K562 (cell line): ENCODE measurements around the gene NGDN. TPM values are rescaled to one million over a fixed set of nuclear protein-coding genes. Genes with fewer than 3 reads are reported as not detected.

ENCODE experiments used
- ATAC-seq: fragments of 200-7000 bp; cut with Tn5 transposase; 3 replicates; pipeline ENCODE4 v1.9.1; 2020; ENCODE audit warnings: moderate library complexity
- BruUV-seq: library from RNA; stranded (reverse); fragments of 400-500 nt; replicated peaks from 2 replicates; lab custom pipeline; 2021; lab: Mats Ljungman, UMichigan
- CTCF ChIA-PET: fragments of 300-600 bp; formaldehyde crosslinking; extraction: SDS; loops from one replicate; lab custom pipeline; 2021; ENCODE audit warnings: low intra/inter-chr PET ratio; lab: Yijun Ruan, JAX
- POLR2A ChIA-PET: fragments of 300-600, 350-650 bp; sonication (Branson Sonifier 250); formaldehyde crosslinking; extraction: SDS; loops from one replicate; lab custom pipeline; 2021; ENCODE audit warnings: antibody characterized with exemption, inconsistent platforms; lab: Yijun Ruan, JAX
- DNase-seq, 4 experiments: peaks; one replicate each; pipeline versions ENCODE4 v3.0.0 to v3.0.0-alpha.2; 2011 to 2018; ENCODE audit warnings: low spot score in 3 of 4, mixed read lengths in 3 of 4; ENCODE audit errors: extremely low read depth in 1 of 4
- FAIRE-seq: peaks from 2 replicates; lab custom pipeline; 2011; peaks lifted over from hg19 to GRCh38; lab: Jason Lieb, UNC
- H2AFZ ChIP-seq: 2 replicates; pipeline ENCODE4 v1.6.0; 2011; ENCODE audit warnings: low read depth, low read length, control low read depth, inconsistent platforms
- H3K27ac ChIP-seq: fragments of 200-600 bp; 3 replicates; pipeline ENCODE4 v1.8.0; 2011; ENCODE audit warnings: low read depth, mild to moderate bottlenecking, control low read depth, inconsistent platforms, low read length, moderate library complexity, mixed read lengths; ENCODE audit errors: extremely low read depth
- H3K27me3 ChIP-seq, 2 experiments: fragments of 300-600 bp in 1 of 2; 2 replicates in 1 of 2; 3 replicates in 1 of 2; pipeline versions ENCODE4 v1.6.0 to v1.8.0; 2011; ENCODE audit warnings: inconsistent platforms in 2 of 2, low read length in 2 of 2, mild to moderate bottlenecking in 1 of 2, mixed read lengths in 1 of 2, moderate library complexity in 1 of 2; ENCODE audit not compliant: control insufficient read depth in 2 of 2, insufficient read depth in 2 of 2
- H3K36me3 ChIP-seq: fragments of 300-600 bp; 3 replicates; pipeline ENCODE4 v1.8.0; 2011; ENCODE audit warnings: mild to moderate bottlenecking, low read length, inconsistent platforms; ENCODE audit not compliant: control insufficient read depth, insufficient read depth
- H3K4me1 ChIP-seq, 2 experiments: fragments of 200-600 bp in 1 of 2; replicated peaks in 1 of 2; 2 replicates in 1 of 2; 3 replicates in 1 of 2; pipeline versions ENCODE4 v1.5.1 to v1.8.0; 2011; ENCODE audit warnings: inconsistent platforms in 2 of 2, low read length in 2 of 2, mild to moderate bottlenecking in 1 of 2, mixed read lengths in 1 of 2, moderate library complexity in 1 of 2; ENCODE audit not compliant: control insufficient read depth in 2 of 2, insufficient read depth in 2 of 2
- H3K4me2 ChIP-seq: 2 replicates; pipeline ENCODE4 v1.6.1; 2011; ENCODE audit warnings: low read length, control low read depth, inconsistent platforms, mixed read lengths; ENCODE audit not compliant: insufficient read depth
- H3K4me3 ChIP-seq: fragments of 200-600 bp; sonication (generic), shearing (Covaris generic); 2 replicates; pipeline ENCODE4 v1.5.1; 2016; ENCODE audit warnings: control low read depth, inconsistent platforms
- H3K79me2 ChIP-seq: fragments of 200-600 bp; 3 replicates; pipeline ENCODE4 v1.8.0; 2011; ENCODE audit warnings: low read length, inconsistent platforms; ENCODE audit not compliant: control insufficient read depth, insufficient read depth
- H3K9ac ChIP-seq, 2 experiments: 2 replicates each; pipeline versions ENCODE4 v1.6.0 to v1.6.1; 2011; ENCODE audit warnings: low read depth in 2 of 2, low read length in 2 of 2, control low read depth in 1 of 2, inconsistent platforms in 1 of 2, mild to moderate bottlenecking in 1 of 2, mixed read lengths in 1 of 2; ENCODE audit not compliant: insufficient read depth in 1 of 2
- H3K9me1 ChIP-seq: one replicate; pipeline ENCODE4 v1.6.0; 2011; ENCODE audit warnings: inconsistent platforms, mild to moderate bottlenecking, low read length, moderate library complexity; ENCODE audit not compliant: control insufficient read depth, insufficient read depth
- H3K9me3 ChIP-seq: replicated peaks from 2 replicates; pipeline ENCODE4 v1.5.1; 2011; ENCODE audit warnings: low read depth, low read length, inconsistent platforms; ENCODE audit not compliant: control insufficient read depth, insufficient read depth
- H4K20me1 ChIP-seq: replicated peaks from 2 replicates; pipeline ENCODE4 v1.6.1; 2011; ENCODE audit warnings: low read length, inconsistent platforms, mixed read lengths; ENCODE audit not compliant: control insufficient read depth, insufficient read depth
- HNRNPLL ChIP-seq: fragments of 200-400 bp; formaldehyde crosslinking; IDR thresholded peaks from 2 replicates; pipeline ENCODE4 v1.6.1; 2017; ENCODE audit warnings: low read length, low read depth, mild to moderate bottlenecking; ENCODE audit not compliant: poor library complexity, severe bottlenecking
- LCOR ChIP-seq: sonication (generic); formaldehyde crosslinking; IDR thresholded peaks from 2 replicates; pipeline ENCODE4 v1.8.0; 2022; ENCODE audit warnings: mild to moderate bottlenecking, missing genetic modification reagents
- MIER1 ChIP-seq: fragments of 450-650 bp; IDR thresholded peaks from 2 replicates; pipeline ENCODE4 v1.6.1; 2016; ENCODE audit warnings: antibody characterized with exemption, mild to moderate bottlenecking, low read depth
- POLR2B ChIP-seq: fragments of 450-650 bp; IDR thresholded peaks from 2 replicates; pipeline ENCODE4 v1.6.1; 2018; ENCODE audit warnings: low read depth; ENCODE audit not compliant: partially characterized antibody
- SMC3 ChIP-seq: conservative IDR thresholded peaks from 2 replicates; pipeline ENCODE4 v1.6.1; 2011; ENCODE audit warnings: low read depth, low read length, improper control_type of control experiment; ENCODE audit not compliant: insufficient read depth
- ZNF133 ChIP-seq: fragments of 250-450 bp; sonication (Bioruptor Pico); IDR thresholded peaks from 2 replicates; pipeline ENCODE4 v1.4.0; 2020; ENCODE audit warnings: mild to moderate bottlenecking
- WGBS: fragments of 100-300 bp; shearing (Covaris generic); methylation state at CpG from one replicate; pipeline ENCODE4 v1.1.6; 2016; ENCODE audit warnings: low coverage, mixed read lengths; ENCODE audit not compliant: insufficient coverage; ENCODE audit errors: missing lambda C conversion rate; 5-methylcytosine and 5-hydroxymethylcytosine counted together
- in situ Hi-C: fragments of 300-500 bp; cut with MboI; formaldehyde crosslinking; loops from 4 replicates; pipeline ENCODE4 v1.15.0; 2018; ENCODE audit warnings: inconsistent platforms, mixed read lengths
- intact Hi-C: fragments of 100-400 bp; cut with micrococcal nuclease; formaldehyde crosslinking; loops from 2 replicates; pipeline ENCODE4 v1.14.2; 2022
- polyA plus RNA-seq, 8 experiments: library from polyadenylated mRNA; depleted of rRNA in 4 of 8; stranded (reverse) in 5 of 8; unstranded in 3 of 8; fragments of >200 nt; fragmentation: Nextera tagmentation in 2 of 8; fragmentation: Illumina TruSeq in 1 of 8; extraction: Ambion mirVana in 2 of 8; extraction: Trizol in 1 of 8; gene quantifications; 2 replicates each; pipeline versions ENCODE4 v1.2.1 to v1.2.3, GENCODE V29; 2011 to 2014; ENCODE audit warnings: inconsistent platforms in 1 of 8, missing spikeins in 1 of 8
- total RNA-seq, 7 experiments: library from RNA; depleted of rRNA in 6 of 7; stranded (reverse); fragments of >200 nt in 6 of 7; fragmentation: Illumina TruSeq in 2 of 7; extraction: Trizol in 2 of 7; gene quantifications; 2 replicates each; pipeline versions ENCODE4 v1.2.1 to v1.2.3, GENCODE V29; 2011 to 2021; ENCODE audit warnings: low replicate concordance in 1 of 7
- TF ChIP-seq, protein P1 (sequence below): fragments of 450-650 bp; formaldehyde crosslinking; IDR thresholded peaks from 2 replicates; pipeline ENCODE4 v1.4.0; 2022; ENCODE audit warnings: mild to moderate bottlenecking, moderate library complexity
- TF ChIP-seq, protein P2 (sequence below), 2 experiments: fragments of 450-650 bp; IDR thresholded peaks; 2 replicates each; pipeline ENCODE4 v1.6.1; 2016; ENCODE audit warnings: mild to moderate bottlenecking in 2 of 2, borderline replicate concordance in 1 of 2, low read depth in 1 of 2, moderate library complexity in 1 of 2

NGDN gene
- total and polyA plus RNA-seq, 9 of the 15 experiments (the other 6 are each of a cell fraction or from before 2014, with no cell fraction given), result 42.9 to 195 (median 74.9) TPM

DNA sequence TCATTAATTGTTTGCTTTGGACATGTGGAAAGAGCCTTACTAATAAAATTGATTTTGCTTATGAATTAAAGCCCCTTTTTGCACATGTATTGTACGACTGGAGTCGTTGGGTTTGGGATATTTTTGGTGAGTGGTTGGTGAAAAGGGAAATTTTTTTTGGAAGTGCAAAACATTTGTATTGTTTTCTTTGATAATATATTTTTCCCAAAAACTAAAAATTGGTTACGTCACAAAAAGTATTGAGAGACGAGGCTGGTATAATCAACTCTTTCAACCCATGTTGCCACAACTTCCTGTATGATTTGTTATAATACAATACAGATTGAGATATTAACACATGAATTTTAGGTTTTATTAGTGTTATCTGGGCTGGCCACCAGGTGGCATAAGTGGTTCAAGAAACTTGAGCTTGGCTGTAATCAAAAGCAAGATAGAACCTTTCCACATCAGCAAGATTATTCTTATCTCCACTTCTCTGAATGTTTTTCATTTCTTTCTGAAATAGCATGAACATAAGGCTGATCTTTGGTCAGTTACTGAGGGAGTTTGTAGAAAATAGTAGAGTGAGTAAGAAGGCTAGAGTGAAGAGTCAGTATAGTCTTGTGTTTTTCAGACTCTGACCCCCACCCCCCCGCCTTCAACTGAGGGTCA is 8.7 kb downstream of the NGDN start (continued):
- TF ChIP-seq SMC3, result peak; percentile 43; the same call in 1 of the 2 replicates
- TF ChIP-seq HNRNPLL, result no peak
- TF ChIP-seq, all 486 proteins: peak for 5

GRCh38 chr14:23481362-23481970 is 12.0 kb downstream of the NGDN start:
- CTCF ChIA-PET, result interaction anchor here (1.1 to 1.3 kb wide), 2 partner anchors 58 to 82 kb away, joined by 3 to 4 read pairs; no protein-coding TSS in a partner anchor
- Histone ChIP-seq H3K27me3 (no peaks in the 10 kb centered on the region), H3K4me3 (no peak overlapping the region), H3K9ac (no peak overlapping the region), H3K4me1 (no peaks in the 10 kb centered on the region), H3K79me2 (no peaks in the 10 kb centered on the region), H3K9me3 (no peaks in the 10 kb centered on the region), H3K36me3 (peaks cover 27% of the 10 kb centered on the region), H3K27ac (no peak overlapping the region), H2AFZ (no peak overlapping the region), H3K9me1 (no peaks in the 10 kb centered on the region), H4K20me1 (peaks cover 5% of the 10 kb centered on the region; the same call in 1 of the 2 replicates), H3K4me2 (no peak overlapping the region)
- WGBS, result 66% methylated on average over 3 of the region's 3 CpGs
- POLR2A ChIA-PET, result no interaction called here
- intact Hi-C loops, result loop anchor here (5.0 kb wide), 1 partner anchor 49 kb away; no protein-coding TSS in a partner anchor
- in situ Hi-C loops, result no loop called here
- ATAC-seq (peak; percentile 67; the same call in 2 of the 3 replicates), DNase-seq (peak in 3 of 4 experiments; percentile 33 to 43 (median 41)), FAIRE-seq (no peak)
- BruUV-seq, result no TSS peak
- TF ChIP-seq LCOR (CRISPR knock-in tag), result no peak
- TF ChIP-seq, protein P1, sequence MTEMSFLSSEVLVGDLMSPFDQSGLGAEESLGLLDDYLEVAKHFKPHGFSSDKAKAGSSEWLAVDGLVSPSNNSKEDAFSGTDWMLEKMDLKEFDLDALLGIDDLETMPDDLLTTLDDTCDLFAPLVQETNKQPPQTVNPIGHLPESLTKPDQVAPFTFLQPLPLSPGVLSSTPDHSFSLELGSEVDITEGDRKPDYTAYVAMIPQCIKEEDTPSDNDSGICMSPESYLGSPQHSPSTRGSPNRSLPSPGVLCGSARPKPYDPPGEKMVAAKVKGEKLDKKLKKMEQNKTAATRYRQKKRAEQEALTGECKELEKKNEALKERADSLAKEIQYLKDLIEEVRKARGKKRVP (CRISPR knock-in tag), result no peak
- no peak for TF ChIP-seq POLR2B
- no peak for TF ChIP-seq ZNF133
- TF ChIP-seq, protein P2, sequence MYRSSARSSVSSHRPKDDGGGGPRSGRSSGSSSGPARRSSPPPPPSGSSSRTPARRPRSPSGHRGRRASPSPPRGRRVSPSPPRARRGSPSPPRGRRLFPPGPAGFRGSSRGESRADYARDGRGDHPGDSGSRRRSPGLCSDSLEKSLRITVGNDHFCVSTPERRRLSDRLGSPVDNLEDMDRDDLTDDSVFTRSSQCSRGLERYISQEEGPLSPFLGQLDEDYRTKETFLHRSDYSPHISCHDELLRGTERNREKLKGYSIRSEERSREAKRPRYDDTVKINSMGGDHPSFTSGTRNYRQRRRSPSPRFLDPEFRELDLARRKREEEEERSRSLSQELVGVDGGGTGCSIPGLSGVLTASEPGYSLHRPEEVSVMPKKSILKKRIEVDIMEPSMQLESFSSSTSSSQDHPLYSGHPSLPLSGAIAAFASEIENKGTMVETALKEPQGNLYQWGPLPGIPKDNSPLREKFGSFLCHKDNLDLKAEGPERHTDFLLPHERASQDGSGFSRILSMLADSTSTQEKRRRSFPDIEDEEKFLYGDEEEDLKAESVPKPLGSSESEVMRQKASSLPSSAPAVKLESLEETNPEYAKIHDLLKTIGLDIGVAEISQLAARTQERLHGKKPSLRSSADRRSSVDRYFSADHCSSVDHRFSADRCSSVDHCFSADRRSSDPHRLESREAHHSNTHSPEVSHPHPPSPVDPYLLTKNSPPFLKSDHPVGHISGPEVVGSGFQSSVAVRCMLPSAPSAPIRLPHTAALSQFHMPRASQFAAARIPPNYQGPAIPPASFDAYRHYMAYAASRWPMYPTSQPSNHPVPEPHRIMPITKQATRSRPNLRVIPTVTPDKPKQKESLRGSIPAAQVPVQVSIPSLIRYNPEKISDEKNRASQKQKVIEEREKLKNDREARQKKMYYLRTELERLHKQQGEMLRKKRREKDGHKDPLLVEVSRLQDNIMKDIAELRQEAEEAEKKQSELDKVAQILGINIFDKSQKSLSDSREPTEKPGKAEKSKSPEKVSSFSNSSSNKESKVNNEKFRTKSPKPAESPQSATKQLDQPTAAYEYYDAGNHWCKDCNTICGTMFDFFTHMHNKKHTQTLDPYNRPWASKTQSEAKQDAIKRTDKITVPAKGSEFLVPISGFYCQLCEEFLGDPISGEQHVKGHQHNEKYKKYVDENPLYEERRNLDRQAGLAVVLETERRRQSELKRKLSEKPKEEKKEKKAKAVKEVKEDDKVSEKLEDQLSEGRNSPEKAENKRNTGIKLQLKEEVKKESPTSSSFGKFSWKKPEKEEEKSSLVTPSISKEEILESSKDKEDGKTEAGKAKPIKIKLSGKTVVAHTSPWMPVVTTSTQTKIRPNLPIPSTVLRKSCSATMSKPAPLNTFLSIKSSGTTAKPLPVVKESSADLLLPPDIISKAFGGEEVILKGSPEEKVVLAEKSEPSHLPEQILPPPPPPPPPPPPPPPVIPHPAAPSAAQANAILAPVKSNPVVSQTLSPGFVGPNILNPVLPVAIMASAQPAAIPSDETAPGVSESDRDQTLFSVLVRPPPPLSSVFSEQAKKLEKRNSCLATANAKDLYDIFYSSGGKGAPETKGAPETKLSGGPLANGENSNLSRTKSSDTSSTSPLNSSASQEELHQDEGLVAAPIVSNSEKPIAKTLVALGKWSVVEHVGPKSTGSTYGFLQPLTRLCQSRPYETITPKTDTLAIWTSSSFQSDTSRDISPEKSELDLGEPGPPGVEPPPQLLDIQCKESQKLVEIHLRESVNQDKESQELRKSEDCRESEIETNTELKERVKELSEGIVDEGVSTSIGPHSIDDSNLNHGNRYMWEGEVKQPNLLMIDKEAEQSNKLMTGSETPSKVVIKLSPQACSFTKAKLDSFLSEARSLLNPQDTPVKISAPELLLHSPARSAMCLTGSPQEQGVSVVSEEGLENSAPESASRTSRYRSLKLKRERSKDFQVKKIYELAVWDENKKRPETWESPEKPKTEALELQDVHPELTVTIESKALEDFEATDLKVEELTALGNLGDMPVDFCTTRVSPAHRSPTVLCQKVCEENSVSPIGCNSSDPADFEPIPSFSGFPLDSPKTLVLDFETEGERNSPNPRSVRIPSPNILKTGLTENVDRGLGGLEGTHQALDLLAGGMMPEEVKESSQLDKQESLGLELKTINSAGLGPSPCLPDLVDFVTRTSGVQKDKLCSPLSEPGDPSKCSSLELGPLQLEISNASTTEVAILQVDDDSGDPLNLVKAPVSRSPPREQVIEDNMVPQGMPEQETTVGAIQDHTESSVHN (IDR thresholded peaks at IDR 0.05; ENCODE audit: borderline replicate concordance in 1 of 2, low read depth in 1 of 2), result no peak
- peak; percentile 87; the same call in 1 of the 2 replicates for TF ChIP-seq MIER1
